ENCODE data around the gene PFKFB3.
A peak's percentile ranks its signal among the peaks of the same experiment; 100 is the strongest.
"Not testable (repeated sequence)": the region's sequence is repeated elsewhere in the genome, so short reads cannot be mapped to it uniquely, and the experiment has no call there.

Gene PFKFB3

GRCh38 chr10:6202684-6203330, at the start of gene PFKFB3:
PFKFB3 (plus strand) TSS chr10:6202932; CDS start chr10:6203261, 329 bp downstream.
- peak; percentile 65 to 72 for DNase-seq

- DNase-seq: no peak
Measured at GRCh38 chr10:6153845-6154244, 48.9 kb upstream of the PFKFB3 start.

GRCh38 chr10:6154566-6154965, 48.2 kb upstream of the PFKFB3 start:
- no peak for DNase-seq

GRCh38 chr10:6158276-6158675, 44.5 kb upstream of the PFKFB3 start:
- DNase-seq: no peak

GRCh38 chr10:6161921-6162320, 40.8 kb upstream of the PFKFB3 start:
- DNase-seq: no peak

- DNase-seq: no peak
Measured at GRCh38 chr10:6162589-6163356, 40.0 kb upstream of the PFKFB3 start.

GRCh38 chr10:6163364-6164270, 39.1 kb upstream of the PFKFB3 start:
- DNase-seq: peak; percentile 67 to 78

- DNase-seq: no peak
Measured at GRCh38 chr10:6164271-6165095, 38.2 kb upstream of the PFKFB3 start.

GRCh38 chr10:6165221-6165725, 37.5 kb upstream of the PFKFB3 start:
- DNase-seq: no peak

GRCh38 chr10:6165933-6166332, 36.8 kb upstream of the PFKFB3 start:
- not testable (repeated sequence) for DNase-seq

GRCh38 chr10:6167456-6167855, 35.3 kb upstream of the PFKFB3 start:
- DNase-seq: no peak

- DNase-seq: no peak
Measured at GRCh38 chr10:6168084-6168483, 34.6 kb upstream of the PFKFB3 start.

- DNase-seq: no peak
Measured at GRCh38 chr10:6170638-6171037, 32.1 kb upstream of the PFKFB3 start.

- DNase-seq: peak; percentile 41 to 48
Measured at GRCh38 chr10:6171881-6172695, 30.6 kb upstream of the PFKFB3 start.

GRCh38 chr10:6173203-6173602, 29.5 kb upstream of the PFKFB3 start:
- no peak for DNase-seq

GRCh38 chr10:6174201-6174874, 28.4 kb upstream of the PFKFB3 start:
- DNase-seq: no peak

GRCh38 chr10:6175329-6176055, 27.2 kb upstream of the PFKFB3 start:
- no peak for DNase-seq

GRCh38 chr10:6176691-6177231, 26.0 kb upstream of the PFKFB3 start:
- DNase-seq: no peak

- DNase-seq: no peak
Measured at GRCh38 chr10:6177880-6178281, 24.9 kb upstream of the PFKFB3 start.

- DNase-seq: no peak
Measured at GRCh38 chr10:6178581-6178980, 24.2 kb upstream of the PFKFB3 start.
